ENCODE measurements around the gene CTSL.

The CTSL gene

GRCh38 chr9:87725900-87726709, at the start of gene CTSL:
Gene CTSL, plus strand, starts transcription at chr9:87726119. Its CDS starts 1,485 bp downstream, at chr9:87727604.
- H3K27ac Mint-ChIP-seq = peak within 1 kb of the TSS; percentile 8
- no peaks in the 10 kb centered on the region for H3K9me3 Mint-ChIP-seq
- peaks cover 9% of the 10 kb centered on the region for H3K4me1 Mint-ChIP-seq (ENCODE audit: low read depth)
- peaks cover 38% of the 10 kb centered on the region for H3K27me3 Mint-ChIP-seq (ENCODE audit: low read depth)
- peak; percentile 37 for DNase-seq (ENCODE audit: low spot score)
- peak within 1 kb of the TSS; percentile 89 for H3K4me3 Mint-ChIP-seq
- H3K36me3 Mint-ChIP-seq (ENCODE audit: low read depth) = peaks cover 6% of the 10 kb centered on the region

- no peaks in the 10 kb centered on the region for H3K36me3 Mint-ChIP-seq (ENCODE audit: low read depth)
Measured at GRCh38 chr9:87676976-87677775, 48.7 kb upstream of the CTSL start.

DNA sequence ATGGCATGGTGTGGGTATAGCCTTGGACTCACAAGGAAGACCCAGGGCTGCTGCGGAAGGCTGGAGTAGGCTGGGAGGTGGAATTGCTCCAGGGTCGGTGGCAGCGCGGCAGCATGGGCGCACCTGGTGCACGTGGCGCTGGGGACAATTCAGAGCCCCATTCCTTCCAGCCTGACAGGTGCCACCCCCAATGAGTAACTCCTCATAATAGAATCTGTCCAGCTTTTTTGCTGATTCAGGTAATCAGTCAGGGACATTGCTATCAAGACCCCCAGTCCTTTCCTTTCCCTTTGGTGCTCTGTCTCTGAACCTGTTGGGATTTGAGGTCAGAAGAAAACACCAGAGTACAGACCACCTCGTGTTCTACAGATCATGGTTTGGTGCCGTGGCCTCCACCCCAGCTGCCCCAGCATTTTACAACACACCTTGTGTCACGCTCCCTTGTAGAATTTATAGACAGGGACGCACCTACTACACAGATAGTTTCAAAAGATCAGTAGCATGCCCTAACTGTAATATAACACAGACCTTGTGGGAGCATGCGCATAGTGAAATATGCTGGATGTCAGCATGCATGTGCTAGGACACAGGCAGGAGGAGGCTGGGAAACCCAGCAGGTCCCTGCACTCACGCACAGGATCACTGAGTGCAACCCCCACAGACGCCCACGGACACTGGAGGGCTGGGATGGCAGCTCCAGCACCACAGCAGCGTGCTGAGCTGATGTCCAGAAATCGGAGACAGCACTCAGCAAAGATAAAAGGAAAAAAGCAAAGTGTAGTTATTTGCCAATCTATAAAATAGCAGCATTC, 47.9 kb upstream of the CTSL start:
- Mint-ChIP-seq H3K36me3 (ENCODE audit: low read depth) (no peaks in the 10 kb centered on the region), H3K4me3 (no peak overlapping the region), H3K27ac (no peak overlapping the region), H3K27me3 (ENCODE audit: low read depth) (no peaks in the 10 kb centered on the region), H3K9me3 (no peaks in the 10 kb centered on the region), H3K4me1 (ENCODE audit: low read depth) (peaks cover 4% of the 10 kb centered on the region)
- DNase-seq (ENCODE audit: low spot score) = no peak

More at GRCh38 chr9:87676976-87677775, 48.7 kb upstream of the CTSL start:
- Mint-ChIP-seq H3K9me3 (no peaks in the 10 kb centered on the region), H3K27me3 (ENCODE audit: low read depth) (no peaks in the 10 kb centered on the region), H3K4me3 (no peak overlapping the region), H3K4me1 (ENCODE audit: low read depth) (peaks cover 4% of the 10 kb centered on the region), H3K27ac (no peak overlapping the region)
- no peak for DNase-seq (ENCODE audit: low spot score)

DNA sequence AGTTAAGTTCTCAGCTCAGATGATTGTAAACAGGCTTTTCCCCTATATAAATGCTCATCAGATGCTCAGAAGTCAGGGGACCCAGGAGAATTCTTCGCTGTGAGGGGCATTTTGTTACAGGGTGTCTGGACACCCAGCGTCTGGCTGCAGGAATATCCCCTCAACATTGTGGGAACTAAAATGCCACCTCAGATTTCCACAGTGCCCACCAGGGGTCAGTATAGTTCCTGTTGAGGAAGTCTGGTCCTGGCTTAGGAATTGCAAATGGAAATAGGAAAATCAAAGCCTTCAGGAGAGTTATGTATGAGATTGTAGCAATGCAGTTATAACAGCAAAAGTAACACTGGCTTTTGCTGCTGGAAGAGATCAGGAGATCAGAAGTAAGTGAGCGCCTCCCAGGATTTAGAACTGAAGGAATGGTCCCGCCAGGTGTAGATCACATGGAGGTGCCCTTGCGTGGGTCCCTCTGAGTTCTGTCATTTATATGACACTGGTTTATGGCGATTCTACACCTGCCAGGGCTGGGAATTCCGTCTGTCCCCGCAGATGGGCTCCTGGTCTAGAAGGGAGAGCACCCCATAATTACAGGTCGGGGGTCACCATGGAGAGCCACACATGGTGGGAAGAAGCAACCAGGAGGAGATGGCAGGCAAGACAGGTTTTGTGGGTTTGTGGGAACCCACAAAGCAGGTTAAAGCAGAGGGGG, 47.1 kb upstream of the CTSL start:
- Mint-ChIP-seq H3K4me3 (no peak overlapping the region), H3K27ac (no peak overlapping the region), H3K9me3 (no peaks in the 10 kb centered on the region), H3K36me3 (ENCODE audit: low read depth) (no peaks in the 10 kb centered on the region), H3K4me1 (ENCODE audit: low read depth) (peaks cover 5% of the 10 kb centered on the region), H3K27me3 (ENCODE audit: low read depth) (no peaks in the 10 kb centered on the region)
- DNase-seq (ENCODE audit: low spot score) = no peak

DNA sequence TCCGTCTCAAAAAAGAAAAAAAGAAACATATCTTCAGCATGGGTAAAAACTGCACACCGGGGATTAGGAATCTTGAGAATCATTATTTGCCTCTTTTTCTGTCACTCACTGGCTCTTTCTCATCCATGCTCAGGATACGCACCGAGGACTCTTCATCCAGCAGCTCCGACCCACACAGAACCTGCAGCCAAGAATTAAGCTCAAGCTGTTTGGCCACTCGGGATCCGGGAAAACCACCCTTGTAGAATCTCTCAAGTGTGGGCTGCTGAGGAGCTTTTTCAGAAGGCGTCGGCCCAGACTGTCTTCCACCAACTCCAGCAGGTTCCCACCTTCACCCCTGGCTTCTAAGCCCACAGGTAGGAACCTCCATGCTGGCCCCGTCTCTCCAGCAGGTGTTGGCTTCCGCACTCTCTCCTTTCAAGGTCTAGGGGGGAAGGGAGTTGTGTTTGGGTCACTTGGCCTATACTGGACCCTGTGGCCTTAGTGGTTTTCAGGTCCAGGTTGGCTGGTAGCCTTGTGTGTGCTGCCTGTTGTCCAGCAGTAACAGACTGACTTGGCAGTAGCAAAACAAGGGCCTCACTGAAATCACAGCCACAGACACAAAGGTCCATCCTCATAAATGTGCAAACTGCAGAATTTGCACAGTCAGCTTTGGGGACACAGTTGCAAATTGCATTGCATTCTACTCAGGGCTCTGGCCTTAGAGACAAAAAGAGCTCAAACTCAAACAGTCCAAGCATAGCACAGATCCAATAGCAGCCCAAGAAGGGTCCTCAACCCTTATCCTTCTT, 44.5 kb upstream of the CTSL start:
- Mint-ChIP-seq H3K27me3 (ENCODE audit: low read depth) (no peaks in the 10 kb centered on the region), H3K27ac (no peak overlapping the region), H3K36me3 (ENCODE audit: low read depth) (no peaks in the 10 kb centered on the region), H3K9me3 (no peaks in the 10 kb centered on the region), H3K4me1 (ENCODE audit: low read depth) (peaks cover 12% of the 10 kb centered on the region), H3K4me3 (no peak overlapping the region)
- DNase-seq (ENCODE audit: low spot score) = no peak

- Mint-ChIP-seq H3K9me3 (no peaks in the 10 kb centered on the region), H3K4me1 (ENCODE audit: low read depth) (peaks cover 12% of the 10 kb centered on the region)
Measured at GRCh38 chr9:87682085-87682484, 43.8 kb upstream of the CTSL start.

GRCh38 chr9:87682618-87683017, 43.3 kb upstream of the CTSL start:
- H3K27me3 Mint-ChIP-seq (ENCODE audit: low read depth) = no peaks in the 10 kb centered on the region
- H3K9me3 Mint-ChIP-seq = no peaks in the 10 kb centered on the region
- H3K36me3 Mint-ChIP-seq (ENCODE audit: low read depth) = no peaks in the 10 kb centered on the region
- H3K4me3 Mint-ChIP-seq = no peak overlapping the region
- no peak for DNase-seq (ENCODE audit: low spot score)
- no peak overlapping the region for H3K27ac Mint-ChIP-seq
- peaks cover 12% of the 10 kb centered on the region for H3K4me1 Mint-ChIP-seq (ENCODE audit: low read depth)

More at GRCh38 chr9:87682085-87682484, 43.8 kb upstream of the CTSL start:
- H3K27ac Mint-ChIP-seq = no peak overlapping the region
- no peak overlapping the region for H3K4me3 Mint-ChIP-seq
- no peaks in the 10 kb centered on the region for H3K36me3 Mint-ChIP-seq (ENCODE audit: low read depth)
- no peak for DNase-seq (ENCODE audit: low spot score)
- no peaks in the 10 kb centered on the region for H3K27me3 Mint-ChIP-seq (ENCODE audit: low read depth)

GRCh38 chr9:87683751-87684626, 41.9 kb upstream of the CTSL start:
- DNase-seq (ENCODE audit: low spot score) = no peak
- no peaks in the 10 kb centered on the region for H3K9me3 Mint-ChIP-seq
- H3K36me3 Mint-ChIP-seq (ENCODE audit: low read depth) = peaks cover 2% of the 10 kb centered on the region
- peaks cover 6% of the 10 kb centered on the region for H3K27me3 Mint-ChIP-seq (ENCODE audit: low read depth)
- no peak overlapping the region for H3K27ac Mint-ChIP-seq
- H3K4me1 Mint-ChIP-seq (ENCODE audit: low read depth) = peaks cover 12% of the 10 kb centered on the region
- H3K4me3 Mint-ChIP-seq = no peak overlapping the region

GRCh38 chr9:87684627-87685219, 41.2 kb upstream of the CTSL start:
- peaks cover 12% of the 10 kb centered on the region for H3K4me1 Mint-ChIP-seq (ENCODE audit: low read depth)
- no peak overlapping the region for H3K4me3 Mint-ChIP-seq
- H3K9me3 Mint-ChIP-seq = no peaks in the 10 kb centered on the region
- peaks cover 12% of the 10 kb centered on the region for H3K27me3 Mint-ChIP-seq (ENCODE audit: low read depth)
- H3K36me3 Mint-ChIP-seq (ENCODE audit: low read depth) = peaks cover 2% of the 10 kb centered on the region
- no peak overlapping the region for H3K27ac Mint-ChIP-seq
- no peak for DNase-seq (ENCODE audit: low spot score)

DNA sequence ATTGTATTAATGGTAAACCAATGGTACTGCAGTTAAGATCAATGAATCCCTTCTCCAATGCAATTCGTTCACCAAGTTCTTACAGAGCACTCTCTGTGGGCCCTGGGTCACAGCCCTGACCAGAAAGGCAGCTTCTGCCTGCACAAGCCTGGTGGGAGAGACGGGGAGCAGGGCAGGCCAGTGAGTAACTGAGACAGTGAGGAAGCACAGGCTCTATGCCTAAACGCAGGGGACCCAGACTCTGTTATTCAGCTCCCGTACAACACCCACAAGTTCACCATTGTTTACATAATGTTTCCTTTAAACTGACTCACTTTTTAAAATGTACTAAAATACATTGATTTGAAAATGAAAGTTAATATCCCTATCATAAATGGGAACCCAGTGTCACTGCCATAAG, 40.5 kb upstream of the CTSL start:
- no peak for DNase-seq (ENCODE audit: low spot score)
- Mint-ChIP-seq H3K9me3 (no peaks in the 10 kb centered on the region), H3K4me3 (peak overlapping the region; percentile 42), H3K4me1 (ENCODE audit: low read depth) (peaks cover 12% of the 10 kb centered on the region), H3K36me3 (ENCODE audit: low read depth) (peaks cover 2% of the 10 kb centered on the region), H3K27me3 (ENCODE audit: low read depth) (peaks cover 16% of the 10 kb centered on the region), H3K27ac (no peak overlapping the region)

GRCh38 chr9:87685871-87686519, 39.9 kb upstream of the CTSL start:
- Mint-ChIP-seq H3K27ac (peak overlapping the region; percentile 16), H3K9me3 (no peaks in the 10 kb centered on the region), H3K36me3 (ENCODE audit: low read depth) (peaks cover 2% of the 10 kb centered on the region), H3K27me3 (ENCODE audit: low read depth) (peaks cover 16% of the 10 kb centered on the region), H3K4me1 (ENCODE audit: low read depth) (peaks cover 12% of the 10 kb centered on the region), H3K4me3 (peak overlapping the region; percentile 42)
- no peak for DNase-seq (ENCODE audit: low spot score)
